PC-9 (cell line): ENCODE data around the gene EEF2K.

Experiments used
- CTCF ChIP-seq: fragments of 200-600 bp; sonication (generic); conservative IDR thresholded peaks from 2 replicates; pipeline ENCODE4 v1.6.1; 2017; ENCODE audit warnings: mixed run types, antibody characterized with exemption, mild to moderate bottlenecking, moderate library complexity
- EZH2 ChIP-seq: fragments of 200-600 bp; sonication (generic); IDR thresholded peaks from 2 replicates; pipeline ENCODE4 v1.8.0; 2017; ENCODE audit warnings: antibody characterized with exemption, low read depth

GRCh38 chr16:22322741-22323140 lies 116.7 kb downstream of the EEF2K start:
- TF ChIP-seq CTCF (no peak), EZH2 (no peak)
